Esophagus squamous epithelium (tissue), 5 donors: ENCODE results near the gene DNAH3. TPM values are rescaled to one million over a fixed set of nuclear protein-coding genes. Genes with fewer than 3 reads are reported as not detected.

Source experiments
- DNase-seq: peaks from one replicate; lab custom pipeline; 2025; lab: John Stamatoyannopoulos, UW
- H3K27ac ChIP-seq, 4 donors: fragments of 200-600 bp; sonication (generic); one replicate each; pipeline ENCODE4 v1.5.1; 2016 to 2019; ENCODE audit warnings: mild to moderate bottlenecking in 1 of 4
- H3K27me3 ChIP-seq, 4 donors: fragments of 200-600 bp; sonication (generic); 1 replicate in 3 of 4; 2 replicates in 1 of 4; pipeline versions ENCODE4 v1.5.1 to v1.6.0; 2017 to 2021; ENCODE audit warnings: antibody characterized with exemption in 1 of 4
- H3K36me3 ChIP-seq, 3 donors: fragments of 200-600 bp; sonication (generic); one replicate each; pipeline ENCODE4 v1.5.1; 2016 to 2019
- H3K4me1 ChIP-seq, 3 donors: fragments of 200-600 bp; sonication (generic); one replicate each; pipeline ENCODE4 v1.5.1; 2017 to 2019
- H3K4me3 ChIP-seq, 4 donors: fragments of 200-600 bp; sonication (generic); 1 replicate in 3 of 4; 2 replicates in 1 of 4; pipeline ENCODE4 v1.5.1; 2016 to 2019; ENCODE audit warnings: mild to moderate bottlenecking in 2 of 4, moderate library complexity in 1 of 4
- H3K9me3 ChIP-seq, 3 donors: fragments of 200-600 bp; sonication (generic); one replicate each; pipeline ENCODE4 v1.5.1; 2016 to 2019
- CTCF ChIP-seq, 6 experiments: fragments of 450-650 bp in 4 of 6; fragments of 200-600 bp in 2 of 6; sonication (generic) in 2 of 6; IDR thresholded peaks; one replicate each; pipeline ENCODE4 v1.5.1; 2016 to 2019; ENCODE audit warnings: antibody characterized with exemption in 6 of 6, mild to moderate bottlenecking in 4 of 6, moderate library complexity in 4 of 6
- POLR2A ChIP-seq, 4 donors: fragments of 450-650 bp; IDR thresholded peaks; one replicate each; pipeline ENCODE4 v1.6.1; 2017; ENCODE audit warnings: antibody characterized with exemption in 4 of 4, mild to moderate bottlenecking in 4 of 4, moderate library complexity in 3 of 4
- WGBS, 2 donors: methylation state at CpG; one replicate each; pipeline ENCODE4 v1.1.5; 2018; 5-methylcytosine and 5-hydroxymethylcytosine counted together
- intact Hi-C: fragments of 100-400 bp; cut with DNase I; formaldehyde crosslinking; loops from one replicate; pipeline ENCODE4 v1.15.0; 2022
- total RNA-seq, 4 donors: library from RNA; depleted of rRNA; stranded (reverse); fragments of >200 nt; gene quantifications; one replicate each; pipeline ENCODE4 v1.1.0, GENCODE V29; 2016
- donor health status: DM: yes; HTN: yes; CAD: no.

Gene DNAH3
- total RNA-seq, 4 donors from 2014 or later, result 0.57 TPM; not detected in 2

DNA sequence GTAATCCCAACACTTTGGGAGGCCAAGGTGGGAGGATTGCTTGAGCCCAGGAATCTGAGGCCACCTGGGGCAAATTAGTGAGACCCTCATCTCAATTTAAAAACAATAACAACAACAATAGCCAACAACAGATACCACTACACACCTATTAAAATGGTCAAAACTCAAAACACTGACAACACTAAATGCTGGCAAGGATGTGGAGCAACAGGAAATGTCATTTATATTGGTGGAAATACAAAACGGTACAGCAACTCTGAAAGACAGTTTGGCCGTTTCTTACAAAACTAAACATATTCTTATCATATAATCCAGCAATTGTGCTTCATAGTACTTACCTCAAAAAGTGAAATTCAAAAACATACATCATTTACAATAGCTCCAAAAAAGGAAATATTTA lies 57.7 kb downstream of the DNAH3 start:
- intact Hi-C loops, result no loop called here
- DNase-seq, result no peak

DNA sequence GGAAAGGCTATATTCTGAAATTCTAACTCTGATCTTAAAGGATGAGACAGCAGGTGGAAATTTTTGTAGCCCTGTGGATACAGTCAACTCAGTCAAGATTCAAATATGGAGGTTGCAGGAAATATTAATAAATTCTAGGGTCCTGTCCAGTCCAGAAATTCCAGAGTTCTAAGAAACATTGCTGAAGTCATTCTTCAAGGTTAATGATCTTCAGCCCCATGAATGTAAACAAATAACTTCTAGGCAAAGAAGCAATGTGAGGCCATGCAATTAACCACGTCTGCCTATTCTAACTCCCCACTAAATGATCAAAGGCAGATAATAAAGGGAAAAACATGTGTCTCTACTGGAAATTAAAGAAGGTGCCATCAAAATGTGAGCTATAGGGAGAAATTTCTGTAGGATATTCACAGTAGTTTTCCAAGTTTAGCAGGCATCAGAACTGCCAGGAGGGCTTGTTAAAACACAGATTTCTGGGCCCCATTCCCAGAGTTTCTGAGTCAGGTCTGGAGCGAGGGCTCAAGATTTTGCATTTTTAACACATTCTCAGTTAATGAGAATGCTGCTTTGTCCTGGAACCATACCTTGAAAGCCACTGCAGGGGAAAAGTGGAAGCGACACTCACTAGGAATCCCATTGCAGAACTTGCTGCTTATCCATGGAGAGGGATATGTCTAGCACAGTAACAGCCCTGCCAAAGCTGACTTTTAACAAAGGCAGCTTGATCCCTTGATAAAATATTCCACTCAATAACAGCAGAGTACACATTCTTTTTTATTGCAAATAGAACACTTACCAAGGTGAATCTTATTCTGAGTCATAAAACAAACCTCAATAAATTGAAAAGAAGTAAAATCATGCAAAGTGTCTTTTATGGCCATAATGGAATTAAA lies 61.8 kb downstream of the DNAH3 start:
- no peak for DNase-seq
- WGBS, 2 donors, result 38 to 45% methylated on average over 3 of the region's 3 CpGs
- no peaks in the 10 kb centered on the region for H3K9me3 ChIP-seq
- no peak overlapping the region for H3K27ac ChIP-seq
- no peaks in the 10 kb centered on the region for H3K36me3 ChIP-seq
- H3K4me1 ChIP-seq, result peaks cover 0 to 5% (median 0%) of the 10 kb centered on the region in 3 donors
- intact Hi-C loops, result no loop called here
- TF ChIP-seq POLR2A (IDR thresholded peaks at IDR 0.05) (no peak), CTCF (IDR thresholded peaks at IDR 0.05) (no peak)
- H3K27me3 ChIP-seq, result no peaks in the 10 kb centered on the region
- no peak overlapping the region for H3K4me3 ChIP-seq

More for the DNA sequence above, 57.7 kb downstream of the DNAH3 start:
- no peak for TF ChIP-seq POLR2A (IDR thresholded peaks at IDR 0.05)
- Histone ChIP-seq H3K4me3 (no peak overlapping the region), H3K27me3 (no peaks in the 10 kb centered on the region), H3K27ac (no peak overlapping the region), H3K4me1 (peaks cover 0 to 5% (median 0%) of the 10 kb centered on the region in 3 donors), H3K36me3 (no peaks in the 10 kb centered on the region), H3K9me3 (no peaks in the 10 kb centered on the region)
- 55 to 64% methylated on average over 2 of the region's 2 CpGs for WGBS, 2 donors

GRCh38 chr16:21088143-21088542 lies 62.5 kb downstream of the DNAH3 start:
- DNase-seq, result no peak
- peaks cover 0 to 5% (median 0%) of the 10 kb centered on the region in 3 donors for H3K4me1 ChIP-seq
- 72 to 73% methylated on average over 3 of the region's 3 CpGs for WGBS, 2 donors
- H3K4me3 ChIP-seq, result no peak overlapping the region
- TF ChIP-seq POLR2A (IDR thresholded peaks at IDR 0.05), result no peak
- TF ChIP-seq CTCF (IDR thresholded peaks at IDR 0.05), result no peak
- intact Hi-C loops, result no loop called here
- no peaks in the 10 kb centered on the region for H3K9me3 ChIP-seq
- no peaks in the 10 kb centered on the region for H3K27me3 ChIP-seq
- H3K36me3 ChIP-seq, result no peaks in the 10 kb centered on the region
- H3K27ac ChIP-seq, result no peak overlapping the region

DNA sequence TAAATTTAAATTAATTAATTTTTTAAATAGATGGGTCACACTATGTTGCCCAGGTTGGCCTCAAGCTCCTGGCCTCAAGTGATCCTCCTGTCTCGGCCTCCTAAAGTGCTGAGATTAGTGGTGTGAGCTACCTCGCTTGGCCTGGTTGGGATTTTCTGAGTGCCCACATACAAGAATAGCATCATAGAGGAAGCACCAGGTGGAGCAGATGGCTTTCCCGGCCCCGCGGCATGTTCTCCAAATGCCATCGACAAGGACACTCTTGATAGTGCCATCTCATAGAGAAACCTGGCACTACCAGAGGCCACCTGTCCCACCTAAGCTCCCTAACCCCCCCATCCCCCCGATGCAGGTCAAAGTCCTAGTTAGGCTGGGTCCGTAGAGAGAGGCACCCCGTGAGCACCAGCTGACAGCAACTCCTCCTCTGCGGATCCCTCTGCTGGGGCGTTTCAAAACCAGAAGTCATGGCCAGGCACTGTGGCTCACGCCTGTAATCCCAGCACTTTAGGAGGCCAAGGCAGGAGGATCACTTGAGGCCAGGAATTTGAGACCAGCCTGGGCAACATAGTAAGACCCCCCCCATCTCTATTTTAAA lies 65.9 kb downstream of the DNAH3 start:
- TF ChIP-seq POLR2A (IDR thresholded peaks at IDR 0.05), result no peak
- no peak for TF ChIP-seq CTCF (IDR thresholded peaks at IDR 0.05)
- DNase-seq, result no peak
- WGBS, 2 donors, result 95 to 100% methylated on average over 4 to 7 of the region's 12 CpGs
- peaks cover 0 to 5% (median 0%) of the 10 kb centered on the region in 3 donors for H3K4me1 ChIP-seq
- intact Hi-C loops, result loop anchor here (5.0 kb wide), 1 partner anchor 237 kb away; no protein-coding TSS in a partner anchor
- no peaks in the 10 kb centered on the region for H3K36me3 ChIP-seq
- no peaks in the 10 kb centered on the region for H3K9me3 ChIP-seq
- H3K4me3 ChIP-seq, result no peak overlapping the region
- no peak overlapping the region for H3K27ac ChIP-seq
- no peaks in the 10 kb centered on the region for H3K27me3 ChIP-seq

DNA sequence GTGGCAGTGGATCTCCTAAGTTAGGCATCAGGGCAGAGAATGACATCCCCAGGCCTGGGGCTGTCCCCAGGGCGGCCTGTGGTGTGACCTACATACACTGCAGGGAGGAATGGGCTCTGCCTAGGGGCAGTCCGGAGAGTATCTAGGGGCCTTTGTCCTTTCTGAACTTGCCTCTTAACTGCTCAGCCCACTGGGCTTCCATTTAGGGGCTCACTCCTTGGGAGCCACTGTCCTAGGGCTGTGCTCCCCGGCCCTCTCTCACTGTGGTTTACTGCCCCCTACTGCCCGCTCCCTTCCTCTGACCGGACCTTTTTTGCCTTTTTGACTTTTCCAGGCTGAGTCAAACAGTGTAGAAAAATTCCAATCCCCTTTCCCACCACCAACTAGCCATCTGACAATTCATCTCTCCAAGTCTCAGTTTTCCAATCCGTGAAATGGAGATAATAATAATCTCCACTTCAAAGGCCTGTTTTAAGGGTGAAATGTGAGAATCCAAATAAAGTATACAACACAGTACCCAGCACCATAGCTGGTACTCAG lies 66.8 kb downstream of the DNAH3 start:
- 17 to 21% methylated on average over 4 of the region's 6 CpGs for WGBS, 2 donors
- H3K9me3 ChIP-seq, result no peaks in the 10 kb centered on the region
- H3K4me3 ChIP-seq, result no peak overlapping the region
- peaks cover 0 to 2% (median 0%) of the 10 kb centered on the region in 3 donors for H3K4me1 ChIP-seq
- no peaks in the 10 kb centered on the region for H3K36me3 ChIP-seq
- no peak for DNase-seq
- no peak overlapping the region for H3K27ac ChIP-seq
- no peaks in the 10 kb centered on the region for H3K27me3 ChIP-seq
- intact Hi-C loops, result loop anchor here (5.0 kb wide), 1 partner anchor 236 kb away; no protein-coding TSS in a partner anchor
- TF ChIP-seq CTCF (IDR thresholded peaks at IDR 0.05), result peak; percentile 52 to 78 (median 64)
- no peak for TF ChIP-seq POLR2A (IDR thresholded peaks at IDR 0.05)
